MCF 10A (cell line): ENCODE results near the gene PCCA. TPM values are rescaled to one million over a fixed set of nuclear protein-coding genes. Genes with fewer than 3 reads are reported as not detected.

Experiments used
- BruUV-seq: library from RNA; stranded (reverse); fragments of 400-500 nt; replicated peaks from 2 replicates; lab custom pipeline; 2021; lab: Mats Ljungman, UMichigan
- CTCF ChIA-PET: fragments of 300-600 bp; sonication (Branson Sonifier 250); formaldehyde crosslinking; extraction: SDS; loops from one replicate; lab custom pipeline; 2021; ENCODE audit warnings: antibody characterized with exemption, inconsistent platforms; lab: Yijun Ruan, JAX
- POLR2A ChIA-PET: fragments of 300-600, 350-650 bp; sonication (Branson Sonifier 250); formaldehyde crosslinking; extraction: SDS; loops from one replicate; lab custom pipeline; 2020; ENCODE audit warnings: antibody characterized with exemption, inconsistent platforms; lab: Yijun Ruan, JAX
- DNase-seq: peaks from one replicate; pipeline ENCODE4 v3.0.0-alpha.2; 2018; ENCODE audit not compliant: unreplicated experiment
- H3K27ac Mint-ChIP-seq: one replicate; pipeline ENCODE4 v1.8.0; 2022; ENCODE audit warnings: mild to moderate bottlenecking, low read depth, mixed read lengths; ENCODE audit not compliant: unreplicated experiment
- H3K27me3 Mint-ChIP-seq: one replicate; pipeline ENCODE4 v1.8.0; 2022; ENCODE audit warnings: mixed read lengths; ENCODE audit not compliant: insufficient read depth, unreplicated experiment
- H3K36me3 Mint-ChIP-seq: one replicate; pipeline ENCODE4 v1.8.0; 2022; ENCODE audit warnings: mild to moderate bottlenecking, moderate library complexity, mixed read lengths; ENCODE audit not compliant: insufficient read depth, unreplicated experiment
- H3K4me1 Mint-ChIP-seq: one replicate; pipeline ENCODE4 v1.8.0; 2022; ENCODE audit warnings: mixed read lengths; ENCODE audit not compliant: insufficient read depth, unreplicated experiment
- H3K4me3 Mint-ChIP-seq: one replicate; pipeline ENCODE4 v1.8.0; 2022; ENCODE audit warnings: mild to moderate bottlenecking, moderate library complexity, mixed read lengths; ENCODE audit not compliant: unreplicated experiment
- H3K9me3 Mint-ChIP-seq: one replicate; pipeline ENCODE4 v1.8.0; 2022; ENCODE audit warnings: mixed read lengths; ENCODE audit not compliant: unreplicated experiment
- intact Hi-C: fragments of 100-400 bp; cut with micrococcal nuclease; formaldehyde crosslinking; loops from 2 replicates; pipeline ENCODE4 v1.14.1; 2022
- total RNA-seq: library from RNA; stranded (reverse); gene quantifications from 2 replicates; pipeline ENCODE4 v1.2.3, GENCODE V29; 2022
- TF ChIP-seq, protein P1 (sequence below): fragments of 200-600 bp; IDR thresholded peaks from one replicate; pipeline ENCODE4 v1.8.0; 2022; ENCODE audit warnings: antibody characterized with exemption, mild to moderate bottlenecking; ENCODE audit not compliant: unreplicated experiment

The PCCA gene
- total RNA-seq, 1 experiment from 2014 or later, result 23.4 TPM

- H3K27ac Mint-ChIP-seq, result peak overlapping the region; percentile 71
- peaks cover 7% of the 10 kb centered on the region for H3K36me3 Mint-ChIP-seq
- intact Hi-C loops, result no loop called here
- ChIA-PET CTCF (interaction anchor here (0.6 kb wide), 1 partner anchor 401 kb away, joined by 4 read pairs; no protein-coding TSS in a partner anchor), POLR2A (interaction anchor here (0.7 kb wide), 1 partner anchor 12 kb away, joined by 3 read pairs; no protein-coding TSS in a partner anchor)
- no peaks in the 10 kb centered on the region for H3K27me3 Mint-ChIP-seq
- no peak overlapping the region for H3K4me3 Mint-ChIP-seq
- TF ChIP-seq, protein P1, sequence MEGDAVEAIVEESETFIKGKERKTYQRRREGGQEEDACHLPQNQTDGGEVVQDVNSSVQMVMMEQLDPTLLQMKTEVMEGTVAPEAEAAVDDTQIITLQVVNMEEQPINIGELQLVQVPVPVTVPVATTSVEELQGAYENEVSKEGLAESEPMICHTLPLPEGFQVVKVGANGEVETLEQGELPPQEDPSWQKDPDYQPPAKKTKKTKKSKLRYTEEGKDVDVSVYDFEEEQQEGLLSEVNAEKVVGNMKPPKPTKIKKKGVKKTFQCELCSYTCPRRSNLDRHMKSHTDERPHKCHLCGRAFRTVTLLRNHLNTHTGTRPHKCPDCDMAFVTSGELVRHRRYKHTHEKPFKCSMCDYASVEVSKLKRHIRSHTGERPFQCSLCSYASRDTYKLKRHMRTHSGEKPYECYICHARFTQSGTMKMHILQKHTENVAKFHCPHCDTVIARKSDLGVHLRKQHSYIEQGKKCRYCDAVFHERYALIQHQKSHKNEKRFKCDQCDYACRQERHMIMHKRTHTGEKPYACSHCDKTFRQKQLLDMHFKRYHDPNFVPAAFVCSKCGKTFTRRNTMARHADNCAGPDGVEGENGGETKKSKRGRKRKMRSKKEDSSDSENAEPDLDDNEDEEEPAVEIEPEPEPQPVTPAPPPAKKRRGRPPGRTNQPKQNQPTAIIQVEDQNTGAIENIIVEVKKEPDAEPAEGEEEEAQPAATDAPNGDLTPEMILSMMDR, result no peak
- peaks cover 15% of the 10 kb centered on the region for H3K4me1 Mint-ChIP-seq
- no TSS peak for BruUV-seq
- no peaks in the 10 kb centered on the region for H3K9me3 Mint-ChIP-seq
- DNase-seq, result peak; percentile 64
Measured at GRCh38 chr13:100434010-100434763, 345.3 kb downstream of the PCCA start.

- Mint-ChIP-seq H3K9me3 (no peaks in the 10 kb centered on the region), H3K36me3 (no peaks in the 10 kb centered on the region), H3K27ac (no peak overlapping the region), H3K27me3 (no peaks in the 10 kb centered on the region), H3K4me1 (peaks cover 15% of the 10 kb centered on the region), H3K4me3 (no peak overlapping the region)
- TF ChIP-seq, protein P1, result no peak
- intact Hi-C loops, result no loop called here
- ChIA-PET CTCF (no interaction called here), POLR2A (no interaction called here)
- BruUV-seq, result no TSS peak
- DNase-seq, result no peak
Measured at GRCh38 chr13:100436099-100436498, 347.2 kb downstream of the PCCA start.

- H3K4me3 Mint-ChIP-seq, result no peak overlapping the region
- H3K27ac Mint-ChIP-seq, result no peak overlapping the region
- TF ChIP-seq, protein P1, result no peak
- H3K27me3 Mint-ChIP-seq, result no peaks in the 10 kb centered on the region
- BruUV-seq, result no TSS peak
- H3K4me1 Mint-ChIP-seq, result peaks cover 15% of the 10 kb centered on the region
- no peaks in the 10 kb centered on the region for H3K36me3 Mint-ChIP-seq
- CTCF ChIA-PET, result no interaction called here
- H3K9me3 Mint-ChIP-seq, result no peaks in the 10 kb centered on the region
- no peak for DNase-seq
- POLR2A ChIA-PET, result no interaction called here
- intact Hi-C loops, result loop anchor here (1.0 kb wide), 1 partner anchor 21 kb away; no protein-coding TSS in a partner anchor
Measured at GRCh38 chr13:100438059-100438788, 349.3 kb downstream of the PCCA start.
